Measurements from ENCODE around the gene CSK.

Gene CSK

DNA sequence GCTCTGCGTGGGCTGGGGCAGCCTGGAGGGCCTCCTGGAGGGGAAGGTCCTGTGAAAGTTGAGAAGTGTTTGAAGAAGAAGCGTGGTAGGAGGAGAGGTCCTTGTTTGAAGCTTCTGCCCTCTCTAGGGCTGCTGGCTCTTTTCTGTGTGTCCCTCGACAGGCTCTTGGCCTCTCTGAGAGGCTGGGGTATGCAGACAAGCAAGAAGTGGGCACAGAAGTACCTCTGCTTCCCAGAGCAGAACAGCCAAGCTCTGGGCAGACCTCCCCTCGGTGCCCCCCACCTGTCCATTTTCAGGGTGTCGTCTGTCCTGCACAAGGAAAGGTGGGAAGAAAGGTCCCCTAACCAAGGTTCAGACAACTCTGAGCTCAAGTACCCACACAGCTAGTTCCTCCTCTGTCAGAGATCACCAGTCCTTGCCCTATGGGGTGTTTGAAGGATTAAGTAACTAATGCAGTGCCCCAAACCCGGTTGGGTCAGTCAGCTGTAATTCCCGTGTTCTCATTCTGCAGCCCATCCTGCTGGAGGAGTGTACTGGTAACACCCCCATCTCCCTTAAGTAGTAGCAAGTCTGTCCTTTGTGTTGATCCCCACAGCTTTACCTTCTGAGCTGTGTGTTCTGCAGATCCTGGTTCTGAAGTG, 6.3 kb downstream of the CSK start:
- no peaks in the 10 kb centered on the region for H3K9me3 ChIP-seq
- peaks cover 13% of the 10 kb centered on the region for H3K4me1 ChIP-seq
- peaks cover 7% of the 10 kb centered on the region; the same call in 1 of the 2 replicates for H3K36me3 ChIP-seq
- no peak overlapping the region for H3K4me3 ChIP-seq (ENCODE audit: low read depth, low read length)
- no peaks in the 10 kb centered on the region for H3K27me3 ChIP-seq
- no peak for DNase-seq
- TF ChIP-seq, protein P1, sequence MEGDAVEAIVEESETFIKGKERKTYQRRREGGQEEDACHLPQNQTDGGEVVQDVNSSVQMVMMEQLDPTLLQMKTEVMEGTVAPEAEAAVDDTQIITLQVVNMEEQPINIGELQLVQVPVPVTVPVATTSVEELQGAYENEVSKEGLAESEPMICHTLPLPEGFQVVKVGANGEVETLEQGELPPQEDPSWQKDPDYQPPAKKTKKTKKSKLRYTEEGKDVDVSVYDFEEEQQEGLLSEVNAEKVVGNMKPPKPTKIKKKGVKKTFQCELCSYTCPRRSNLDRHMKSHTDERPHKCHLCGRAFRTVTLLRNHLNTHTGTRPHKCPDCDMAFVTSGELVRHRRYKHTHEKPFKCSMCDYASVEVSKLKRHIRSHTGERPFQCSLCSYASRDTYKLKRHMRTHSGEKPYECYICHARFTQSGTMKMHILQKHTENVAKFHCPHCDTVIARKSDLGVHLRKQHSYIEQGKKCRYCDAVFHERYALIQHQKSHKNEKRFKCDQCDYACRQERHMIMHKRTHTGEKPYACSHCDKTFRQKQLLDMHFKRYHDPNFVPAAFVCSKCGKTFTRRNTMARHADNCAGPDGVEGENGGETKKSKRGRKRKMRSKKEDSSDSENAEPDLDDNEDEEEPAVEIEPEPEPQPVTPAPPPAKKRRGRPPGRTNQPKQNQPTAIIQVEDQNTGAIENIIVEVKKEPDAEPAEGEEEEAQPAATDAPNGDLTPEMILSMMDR (IDR thresholded peaks at IDR 0.05; ENCODE audit: low read depth, low read length) = no peak

DNA sequence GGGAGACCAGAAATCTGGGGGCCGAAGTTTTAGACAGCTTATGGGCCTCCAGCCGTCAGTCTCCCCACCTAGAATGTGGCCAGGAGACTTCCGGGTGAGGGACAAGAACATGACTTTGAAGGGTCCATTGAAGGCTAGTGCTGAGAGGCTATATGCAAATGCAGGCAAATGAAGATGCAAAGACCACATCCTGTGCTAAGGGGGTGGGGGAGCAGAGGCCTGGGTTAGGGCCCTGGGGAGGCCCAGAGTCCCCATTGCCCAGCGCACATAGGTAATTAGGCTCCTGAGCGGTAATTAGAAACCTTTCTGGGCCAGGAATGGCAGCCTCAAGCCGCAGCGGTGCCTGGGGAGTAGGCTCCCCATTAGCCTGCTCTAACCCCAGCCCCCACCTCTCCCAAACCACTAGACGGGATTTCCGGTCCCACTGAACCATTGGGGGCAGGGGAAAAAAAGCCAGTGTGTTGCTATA, 6.8 kb downstream of the CSK start:
- Histone ChIP-seq H3K4me3 (ENCODE audit: low read depth, low read length) (no peak overlapping the region), H3K9me3 (no peaks in the 10 kb centered on the region), H3K36me3 (peaks cover 7% of the 10 kb centered on the region; the same call in 1 of the 2 replicates), H3K4me1 (peaks cover 13% of the 10 kb centered on the region), H3K27me3 (no peaks in the 10 kb centered on the region)
- DNase-seq = no peak
- TF ChIP-seq, protein P1 (IDR thresholded peaks at IDR 0.05; ENCODE audit: low read depth, low read length) = no peak

DNA sequence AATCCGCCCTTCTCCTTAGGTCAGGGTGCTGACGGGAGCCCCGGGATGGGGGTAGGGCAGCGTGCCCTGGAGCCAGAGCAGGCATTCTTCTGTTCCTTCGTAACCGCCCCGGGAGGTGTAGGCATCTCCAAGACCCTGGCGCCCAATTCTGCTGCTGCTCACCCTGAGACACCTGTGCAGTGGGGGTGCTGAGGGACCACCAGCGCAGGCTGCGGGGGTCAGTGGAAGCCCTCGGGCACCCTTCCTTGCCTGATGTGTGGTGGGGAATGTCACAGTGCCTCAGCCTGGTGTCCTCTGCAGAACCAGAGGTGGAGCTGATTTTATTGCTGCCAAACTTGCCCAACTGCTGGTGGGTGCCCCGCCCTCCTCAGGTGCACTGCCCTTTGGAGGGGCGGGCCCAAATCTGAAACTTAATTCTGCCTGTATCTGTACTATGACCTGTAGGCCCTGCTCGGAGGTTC, 7.3 kb downstream of the CSK start:
- Histone ChIP-seq H3K36me3 (peaks cover 7% of the 10 kb centered on the region; the same call in 1 of the 2 replicates), H3K4me1 (peaks cover 13% of the 10 kb centered on the region), H3K4me3 (ENCODE audit: low read depth, low read length) (no peak overlapping the region), H3K27me3 (no peaks in the 10 kb centered on the region), H3K9me3 (no peaks in the 10 kb centered on the region)
- TF ChIP-seq, protein P1 (IDR thresholded peaks at IDR 0.05; ENCODE audit: low read depth, low read length) = no peak
- no peak for DNase-seq

DNA sequence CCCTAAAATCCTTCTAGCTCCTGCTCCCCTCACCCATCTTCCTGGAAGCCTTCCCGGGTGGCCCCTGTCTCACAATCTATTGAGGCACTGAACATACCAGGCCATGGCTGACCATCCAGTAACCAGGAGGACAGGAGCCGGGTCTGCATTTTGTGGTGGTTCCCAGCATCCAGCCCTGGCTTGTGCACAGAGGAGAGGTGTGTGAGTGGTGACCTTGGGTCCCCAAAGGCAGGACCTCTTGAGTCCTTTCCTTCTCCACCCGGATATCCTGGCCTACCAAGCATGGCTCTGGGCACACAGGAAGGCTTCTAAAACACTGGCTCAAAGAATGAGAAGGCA, 7.8 kb downstream of the CSK start:
- TF ChIP-seq, protein P1 (IDR thresholded peaks at IDR 0.05; ENCODE audit: low read depth, low read length) = no peak
- Histone ChIP-seq H3K36me3 (peaks cover 7% of the 10 kb centered on the region; the same call in 1 of the 2 replicates), H3K4me1 (peaks cover 13% of the 10 kb centered on the region), H3K4me3 (ENCODE audit: low read depth, low read length) (no peak overlapping the region), H3K27me3 (no peaks in the 10 kb centered on the region), H3K9me3 (no peaks in the 10 kb centered on the region)
- DNase-seq = no peak

DNA sequence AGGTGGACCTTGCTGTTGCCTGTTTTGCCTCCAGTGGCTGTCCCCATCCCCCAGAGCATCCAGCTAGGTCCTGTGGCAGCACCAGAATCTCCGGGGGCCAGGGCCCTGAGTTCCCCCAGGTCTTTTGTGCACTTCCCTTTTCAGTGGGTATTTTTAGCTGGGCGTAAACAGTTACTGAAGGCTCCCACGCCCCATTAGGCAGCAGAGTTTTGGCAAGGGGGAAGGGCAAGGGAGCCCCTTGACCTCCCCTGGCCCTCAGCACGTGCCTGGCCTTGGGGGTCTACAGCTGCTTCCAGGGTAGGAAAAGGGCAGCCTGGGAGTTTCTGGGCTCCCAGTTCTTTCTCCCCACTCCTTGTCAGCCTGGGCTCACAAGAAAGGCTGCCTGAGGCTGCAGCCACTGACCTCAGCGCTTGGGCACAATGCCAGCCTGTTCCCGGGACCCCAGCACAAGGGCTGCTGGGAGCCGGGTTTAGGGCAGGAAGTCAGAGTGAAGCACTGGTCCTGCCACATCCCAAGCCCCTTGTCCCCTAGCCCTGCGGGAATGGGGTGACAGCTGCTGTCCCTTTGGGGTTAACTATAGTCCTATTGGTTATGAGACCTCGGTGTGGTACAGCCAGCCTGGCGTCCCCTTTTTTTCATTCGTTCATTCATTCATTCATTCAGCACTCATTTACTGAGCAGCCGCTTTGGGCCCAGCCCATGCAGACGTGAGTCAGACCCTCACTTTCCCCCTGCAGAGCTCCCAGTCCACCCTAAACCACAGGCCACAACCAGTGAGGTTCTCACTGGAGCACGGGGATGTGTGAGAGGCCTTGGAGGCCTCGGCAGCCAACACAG, 8.4 kb downstream of the CSK start:
- peaks cover 13% of the 10 kb centered on the region for H3K4me1 ChIP-seq
- no peak overlapping the region for H3K4me3 ChIP-seq (ENCODE audit: low read depth, low read length)
- TF ChIP-seq, protein P1 (IDR thresholded peaks at IDR 0.05; ENCODE audit: low read depth, low read length) = no peak
- DNase-seq = peak; percentile 82
- no peaks in the 10 kb centered on the region for H3K27me3 ChIP-seq
- H3K36me3 ChIP-seq = peaks cover 5% of the 10 kb centered on the region; the same call in 1 of the 2 replicates
- no peaks in the 10 kb centered on the region for H3K9me3 ChIP-seq

All from BE2C (cell line).